ENCODE results near the gene DRAP1. TPM values are rescaled to one million over a fixed set of nuclear protein-coding genes. Genes with fewer than 3 reads are reported as not detected.

DRAP1 gene
- total and polyA plus RNA-seq, 2 donors from 2014 or later, result 51.2 to 150 TPM

DNA sequence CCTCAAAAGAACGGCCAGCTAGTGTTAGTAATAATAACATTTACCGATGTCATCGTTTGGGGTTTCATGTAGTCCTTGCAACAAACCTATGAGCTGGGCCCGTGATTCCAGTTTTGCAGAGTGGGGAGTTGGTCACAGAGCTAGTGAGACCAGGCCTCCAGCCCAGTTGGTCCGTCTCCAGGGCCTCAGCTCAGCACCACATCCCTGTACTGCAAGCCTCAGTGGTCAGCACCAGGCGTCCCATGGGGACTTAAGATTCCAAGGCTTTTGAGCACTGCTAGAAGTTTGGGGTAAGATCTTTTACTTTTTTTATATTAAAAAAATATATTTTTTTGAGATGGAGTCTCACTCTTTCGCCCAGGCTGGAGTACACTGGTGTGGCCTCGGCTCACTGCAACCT, 25.0 kb downstream of the DRAP1 start:
- peak in 1 of 5 donors; percentile 26 for DNase-seq

DNA sequence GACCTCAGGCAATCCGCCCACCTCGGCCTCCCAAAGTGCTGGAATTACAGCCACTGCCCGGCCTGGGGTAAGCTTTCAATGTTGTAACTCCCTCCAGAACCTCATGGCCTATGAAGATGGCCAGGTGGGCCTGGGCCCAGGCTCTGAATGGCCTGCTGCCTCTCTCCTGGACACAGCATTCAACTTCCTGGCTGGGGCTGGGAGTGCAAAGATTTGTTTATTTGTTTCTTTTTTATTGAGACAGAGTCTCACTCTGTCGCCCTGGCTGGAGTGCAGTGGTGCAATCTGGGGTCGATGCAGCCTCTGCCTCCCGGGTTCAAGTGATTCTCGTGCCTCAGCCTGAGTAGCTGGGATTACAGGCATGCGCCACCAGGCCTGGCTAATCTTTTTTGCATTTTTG, 25.5 kb downstream of the DRAP1 start:
- no peaks in the 10 kb centered on the region for H3K4me1 ChIP-seq (ENCODE audit: control insufficient read depth in 2 of 3, insufficient read depth in 2 of 3, low read depth in 1 of 3, low read length in 3 of 3)
- no peak overlapping the region for H3K9ac ChIP-seq (ENCODE audit: low read length in 3 of 3)
- FAIRE-seq, result no peak
- H3K4me3 ChIP-seq (ENCODE audit: low read length in 3 of 3), result no peak overlapping the region
- no peak overlapping the region for H3K27ac ChIP-seq (ENCODE audit: low read depth in 2 of 2, low read length in 2 of 2)
- no peaks in the 10 kb centered on the region for H3K27me3 ChIP-seq (ENCODE audit: control insufficient read depth, insufficient read depth, low read length)
- H3K9me3 ChIP-seq (ENCODE audit: control insufficient read depth in 2 of 3, insufficient read depth in 1 of 3, low read length in 3 of 3), result no peaks in the 10 kb centered on the region
- DNase-seq, result peak in 1 of 5 donors; percentile 31
- intact Hi-C loops (cut with DNase I), result no loop called here
- H3K36me3 ChIP-seq (ENCODE audit: control insufficient read depth in 2 of 3, insufficient read depth in 3 of 3, low read length in 3 of 3), result no peaks in the 10 kb centered on the region
- TF ChIP-seq, protein P1, sequence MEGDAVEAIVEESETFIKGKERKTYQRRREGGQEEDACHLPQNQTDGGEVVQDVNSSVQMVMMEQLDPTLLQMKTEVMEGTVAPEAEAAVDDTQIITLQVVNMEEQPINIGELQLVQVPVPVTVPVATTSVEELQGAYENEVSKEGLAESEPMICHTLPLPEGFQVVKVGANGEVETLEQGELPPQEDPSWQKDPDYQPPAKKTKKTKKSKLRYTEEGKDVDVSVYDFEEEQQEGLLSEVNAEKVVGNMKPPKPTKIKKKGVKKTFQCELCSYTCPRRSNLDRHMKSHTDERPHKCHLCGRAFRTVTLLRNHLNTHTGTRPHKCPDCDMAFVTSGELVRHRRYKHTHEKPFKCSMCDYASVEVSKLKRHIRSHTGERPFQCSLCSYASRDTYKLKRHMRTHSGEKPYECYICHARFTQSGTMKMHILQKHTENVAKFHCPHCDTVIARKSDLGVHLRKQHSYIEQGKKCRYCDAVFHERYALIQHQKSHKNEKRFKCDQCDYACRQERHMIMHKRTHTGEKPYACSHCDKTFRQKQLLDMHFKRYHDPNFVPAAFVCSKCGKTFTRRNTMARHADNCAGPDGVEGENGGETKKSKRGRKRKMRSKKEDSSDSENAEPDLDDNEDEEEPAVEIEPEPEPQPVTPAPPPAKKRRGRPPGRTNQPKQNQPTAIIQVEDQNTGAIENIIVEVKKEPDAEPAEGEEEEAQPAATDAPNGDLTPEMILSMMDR (IDR thresholded peaks at IDR 0.05; ENCODE audit: borderline replicate concordance, extremely low read depth, insufficient read depth), result no peak

More for the DNA sequence above, 25.0 kb downstream of the DRAP1 start:
- H3K9me3 ChIP-seq (ENCODE audit: control insufficient read depth in 2 of 3, insufficient read depth in 1 of 3, low read length in 3 of 3), result no peaks in the 10 kb centered on the region
- TF ChIP-seq, protein P1 (IDR thresholded peaks at IDR 0.05; ENCODE audit: borderline replicate concordance, extremely low read depth, insufficient read depth), result no peak
- FAIRE-seq, result no peak
- H3K36me3 ChIP-seq (ENCODE audit: control insufficient read depth in 2 of 3, insufficient read depth in 3 of 3, low read length in 3 of 3), result no peaks in the 10 kb centered on the region
- H3K9ac ChIP-seq (ENCODE audit: low read length in 3 of 3), result no peak overlapping the region
- no peaks in the 10 kb centered on the region for H3K4me1 ChIP-seq (ENCODE audit: control insufficient read depth in 2 of 3, insufficient read depth in 2 of 3, low read depth in 1 of 3, low read length in 3 of 3)
- H3K4me3 ChIP-seq (ENCODE audit: low read length in 3 of 3), result no peak overlapping the region
- H3K27ac ChIP-seq (ENCODE audit: low read depth in 2 of 2, low read length in 2 of 2), result no peak overlapping the region
- intact Hi-C loops (cut with DNase I), result no loop called here
- no peaks in the 10 kb centered on the region for H3K27me3 ChIP-seq (ENCODE audit: control insufficient read depth, insufficient read depth, low read length)

DNA sequence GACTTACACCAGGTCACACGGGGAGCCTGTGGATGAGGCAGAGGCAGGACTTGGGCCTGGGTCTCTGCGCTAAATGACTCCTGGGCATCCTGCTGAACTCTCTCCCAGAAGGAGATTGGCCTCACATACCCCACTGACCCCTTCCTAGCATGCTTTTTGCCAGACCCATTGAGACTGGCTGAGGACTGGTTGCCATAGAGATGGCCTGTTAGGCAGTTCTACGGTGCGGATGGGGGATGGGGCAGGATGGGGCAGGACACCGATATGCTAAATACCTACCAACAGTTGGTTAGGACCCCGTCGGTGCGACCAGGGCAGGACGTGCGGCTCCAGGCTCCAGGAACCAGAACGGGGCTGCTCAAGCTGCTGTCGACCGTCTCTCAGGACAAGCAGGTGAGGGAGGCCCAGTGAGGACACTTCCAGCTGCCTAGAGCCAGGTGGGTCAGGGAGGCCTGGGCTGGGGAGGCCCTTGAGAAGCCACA, 26.2 kb downstream of the DRAP1 start, which contains the start of gene TSGA10IP:
TSGA10IP (plus strand) TSS at position 51 of the 482 bp plus-strand sequence; CDS start at position 247, 196 bp downstream.
- DNase-seq (peak in 2 of 5 donors; percentile 25 to 55), FAIRE-seq (no peak)
- Histone ChIP-seq H3K27me3 (ENCODE audit: control insufficient read depth, insufficient read depth, low read length) (no peaks in the 10 kb centered on the region), H3K4me1 (ENCODE audit: control insufficient read depth in 2 of 3, insufficient read depth in 2 of 3, low read depth in 1 of 3, low read length in 3 of 3) (no peaks in the 10 kb centered on the region), H3K9me3 (ENCODE audit: control insufficient read depth in 2 of 3, insufficient read depth in 1 of 3, low read length in 3 of 3) (no peaks in the 10 kb centered on the region), H3K9ac (ENCODE audit: low read length in 3 of 3) (no peak within 1 kb of the TSS), H3K4me3 (ENCODE audit: low read length in 3 of 3) (no peak within 1 kb of the TSS), H3K36me3 (ENCODE audit: control insufficient read depth in 2 of 3, insufficient read depth in 3 of 3, low read length in 3 of 3) (no peaks in the 10 kb centered on the region), H3K27ac (ENCODE audit: low read depth in 2 of 2, low read length in 2 of 2) (no peak within 1 kb of the TSS)
- TF ChIP-seq, protein P1 (IDR thresholded peaks at IDR 0.05; ENCODE audit: borderline replicate concordance, extremely low read depth, insufficient read depth), result no peak
- intact Hi-C loops (cut with DNase I), result no loop called here
